Kidney (tissue), 14 donors: ENCODE data around the gene RER1. TPM values are rescaled to one million over a fixed set of nuclear protein-coding genes. Genes with fewer than 3 reads are reported as not detected.
A peak's percentile ranks its signal among the peaks of the same experiment; 100 is the strongest.

Experiments
- DNase-seq, 5 donors: peaks; one replicate each; pipeline ENCODE4 v3.0.0-alpha.2; 2013 to 2020
- FAIRE-seq: peaks from 2 replicates; lab custom pipeline; 2012; peaks lifted over from hg19 to GRCh38; lab: Jason Lieb, UNC
- H3K27ac ChIP-seq, 2 donors: one replicate each; pipeline ENCODE4 v1.7.0; 2013; ENCODE audit warnings: low read depth in 2 of 2, low read length in 2 of 2, inconsistent platforms in 1 of 2
- H3K27me3 ChIP-seq: one replicate; pipeline ENCODE4 v1.7.1; 2013; ENCODE audit warnings: low read length, inconsistent platforms; ENCODE audit not compliant: control insufficient read depth, insufficient read depth
- H3K36me3 ChIP-seq, 3 donors: one replicate each; pipeline versions ENCODE4 v1.7.0 to v1.7.1; 2013; ENCODE audit warnings: low read length in 3 of 3, control low read depth in 1 of 3, inconsistent platforms in 1 of 3; ENCODE audit not compliant: insufficient read depth in 3 of 3, control insufficient read depth in 2 of 3
- H3K4me1 ChIP-seq, 3 donors: one replicate each; pipeline versions ENCODE4 v1.7.0 to v1.7.1; 2013; ENCODE audit warnings: low read length in 3 of 3, inconsistent platforms in 1 of 3, low read depth in 1 of 3; ENCODE audit not compliant: control insufficient read depth in 2 of 3, insufficient read depth in 2 of 3
- H3K4me3 ChIP-seq, 3 donors: one replicate each; pipeline versions ENCODE4 v1.7.0 to v1.8.1; 2013; ENCODE audit warnings: low read length in 3 of 3, control low read depth in 1 of 3, inconsistent platforms in 1 of 3
- H3K9ac ChIP-seq, 3 donors: one replicate each; pipeline versions ENCODE4 v1.7.0 to v1.7.1; 2013; ENCODE audit warnings: low read length in 3 of 3, control low read depth in 1 of 3, inconsistent platforms in 1 of 3
- H3K9me3 ChIP-seq, 3 donors: one replicate each; pipeline versions ENCODE4 v1.7.0 to v1.7.1; 2013; ENCODE audit warnings: low read length in 3 of 3, control low read depth in 1 of 3, inconsistent platforms in 1 of 3; ENCODE audit not compliant: control insufficient read depth in 2 of 3, insufficient read depth in 1 of 3
- CTCF ChIP-seq: IDR thresholded peaks from 3 replicates; pipeline ENCODE4 v1.5.1; 2012; ENCODE audit warnings: mild to moderate bottlenecking, moderate library complexity, borderline replicate concordance; ENCODE audit not compliant: insufficient read depth; ENCODE audit errors: extremely low read depth
- intact Hi-C: fragments of 100-400 bp; cut with DNase I; formaldehyde crosslinking; loops from one replicate; pipeline ENCODE4 v1.11.1; 2022
- polyA plus RNA-seq: library from polyadenylated mRNA; stranded (reverse); fragments of 350-450 nt; fragmentation: Illumina TruSeq; extraction: RNeasy Lipid Tissue Mini Kit (QIAGEN cat#74804); gene quantifications from one replicate; pipeline ENCODE4 v1.2.3, GENCODE V29; 2014; ENCODE audit warnings: low read depth, low replicate concordance; ENCODE audit not compliant: insufficient read depth
- total RNA-seq: library from RNA; stranded (reverse); fragmentation: NEBNext Ultra II Directional; extraction: Animal tissue kit (Norgen Biotek cat#: 25700); gene quantifications from one replicate; pipeline ENCODE4 v1.2.1, GENCODE V29; 2021
- donor health status: control.
- donor health status: control.
- donor health status: control.
- donor health status: control.
- donor health status: control.
- donor health status: DM: yes; HTN: yes; CAD: no.
- donor health status: Normal renal cell carcinoma (clear cell type).

The RER1 gene
- total and polyA plus RNA-seq, 2 donors from 2014 or later = 158 to 162 TPM

GRCh38 chr1:2452201-2452931, 60.7 kb downstream of the RER1 start:
- H3K4me1 ChIP-seq = no peaks in the 10 kb centered on the region
- no peak overlapping the region for H3K27ac ChIP-seq
- no peak overlapping the region for H3K4me3 ChIP-seq
- no peak for TF ChIP-seq CTCF
- no peaks in the 10 kb centered on the region for H3K27me3 ChIP-seq
- H3K9ac ChIP-seq = no peak overlapping the region
- H3K9me3 ChIP-seq = no peaks in the 10 kb centered on the region
- H3K36me3 ChIP-seq = no peaks in the 10 kb centered on the region
- FAIRE-seq = no peak
- intact Hi-C loops = no loop called here
- DNase-seq = peak in 1 of 5 donors; percentile 61

- Histone ChIP-seq H3K9me3 (no peaks in the 10 kb centered on the region), H3K4me1 (no peaks in the 10 kb centered on the region), H3K27me3 (no peaks in the 10 kb centered on the region), H3K27ac (no peak overlapping the region), H3K4me3 (no peak overlapping the region), H3K9ac (no peak overlapping the region), H3K36me3 (no peaks in the 10 kb centered on the region)
- TF ChIP-seq CTCF = no peak
- DNase-seq (no peak), FAIRE-seq (no peak)
- intact Hi-C loops = no loop called here
These were observed 61.3 kb downstream of the RER1 start for GRCh38 chr1:2452932-2453315.

GRCh38 chr1:2454227-2454626, 62.6 kb downstream of the RER1 start:
- H3K27me3 ChIP-seq = no peaks in the 10 kb centered on the region

More at GRCh38 chr1:2454227-2454626, 62.6 kb downstream of the RER1 start:
- no peaks in the 10 kb centered on the region for H3K9me3 ChIP-seq
- no peak overlapping the region for H3K4me3 ChIP-seq
- no peak for TF ChIP-seq CTCF
- intact Hi-C loops = no loop called here
- no peak for FAIRE-seq
- DNase-seq = no peak
- no peak overlapping the region for H3K27ac ChIP-seq
- no peaks in the 10 kb centered on the region for H3K36me3 ChIP-seq
- no peaks in the 10 kb centered on the region for H3K4me1 ChIP-seq
- no peak overlapping the region for H3K9ac ChIP-seq

Other genes starting within 250 kb of the RER1 start
- 69.0 TPM for gene FAAP20, start 197.1 kb upstream of the RER1 start, total RNA-seq
- 109 TPM for gene FAAP20, start 197.1 kb upstream of the RER1 start, polyA plus RNA-seq
- 78.6 TPM for gene SKI, start 163.5 kb upstream of the RER1 start, total RNA-seq
- 9.2 TPM for gene SKI, start 163.5 kb upstream of the RER1 start, polyA plus RNA-seq
- gene MORN1, start 287 bp upstream of the RER1 start, total RNA-seq = 24.7 TPM
- gene MORN1, start 287 bp upstream of the RER1 start, polyA plus RNA-seq = 9.0 TPM
- gene PEX10, start 20.7 kb downstream of the RER1 start, total RNA-seq = 25.6 TPM
- gene PEX10, start 20.7 kb downstream of the RER1 start, polyA plus RNA-seq = 26.8 TPM
- 8.7 TPM for gene PLCH2, start 84.4 kb downstream of the RER1 start, total RNA-seq
- gene PLCH2, start 84.4 kb downstream of the RER1 start, polyA plus RNA-seq = 7.4 TPM
- gene PANK4, start 134.8 kb downstream of the RER1 start, total RNA-seq = 33.7 TPM
- gene PANK4, start 134.8 kb downstream of the RER1 start, polyA plus RNA-seq = 13.3 TPM
- gene HES5, start 138.4 kb downstream of the RER1 start, total RNA-seq = 0.44 TPM
- not detected for gene HES5, start 138.4 kb downstream of the RER1 start, polyA plus RNA-seq
- gene TNFRSF14, start 164.5 kb downstream of the RER1 start, total RNA-seq = 95.0 TPM
- 99.1 TPM for gene TNFRSF14, start 164.5 kb downstream of the RER1 start, polyA plus RNA-seq
- 39.5 TPM for gene PRXL2B, start 194.9 kb downstream of the RER1 start, total RNA-seq
- 25.6 TPM for gene PRXL2B, start 194.9 kb downstream of the RER1 start, polyA plus RNA-seq
- 4.0 TPM for gene MMEL1, start 241.2 kb downstream of the RER1 start, total RNA-seq
- gene MMEL1, start 241.2 kb downstream of the RER1 start, polyA plus RNA-seq = 8.5 TPM